Bronchial epithelial cell (primary cell): ENCODE data around the gene TECTA. TPM values are rescaled to one million over a fixed set of nuclear protein-coding genes. Genes with fewer than 3 reads are reported as not detected.

Experiments
- DNase-seq: peaks from one replicate; pipeline ENCODE4 v3.0.0-alpha.2; 2010; ENCODE audit warnings: low read depth
- FAIRE-seq: peaks from 2 replicates; lab custom pipeline; 2011; peaks lifted over from hg19 to GRCh38; lab: Jason Lieb, UNC
- H3K27me3 ChIP-seq: 2 replicates; pipeline ENCODE4 v1.5.1; 2011; ENCODE audit warnings: low read length; ENCODE audit not compliant: control insufficient read depth, insufficient read depth
- H3K36me3 ChIP-seq: 2 replicates; pipeline ENCODE4 v1.5.1; 2011; ENCODE audit warnings: low read length; ENCODE audit not compliant: control insufficient read depth, insufficient read depth
- H3K4me3 ChIP-seq: 2 replicates; pipeline ENCODE4 v1.5.1; 2011; ENCODE audit warnings: mild to moderate bottlenecking, low read depth, low read length, control low read depth
- CTCF ChIP-seq: IDR thresholded peaks from 2 replicates; pipeline ENCODE4 v1.5.1; 2011; ENCODE audit warnings: mild to moderate bottlenecking, moderate library complexity, low read length, control low read depth, inconsistent platforms; ENCODE audit not compliant: insufficient read depth, severe bottlenecking
- total RNA-seq: library from RNA; depleted of rRNA; stranded (reverse); fragments of >200 nt; gene quantifications from 2 replicates; pipeline ENCODE4 v1.2.1, GENCODE V29; 2014

The TECTA gene
- total RNA-seq, 1 donor from 2014 or later, result under 0.01 TPM

DNA sequence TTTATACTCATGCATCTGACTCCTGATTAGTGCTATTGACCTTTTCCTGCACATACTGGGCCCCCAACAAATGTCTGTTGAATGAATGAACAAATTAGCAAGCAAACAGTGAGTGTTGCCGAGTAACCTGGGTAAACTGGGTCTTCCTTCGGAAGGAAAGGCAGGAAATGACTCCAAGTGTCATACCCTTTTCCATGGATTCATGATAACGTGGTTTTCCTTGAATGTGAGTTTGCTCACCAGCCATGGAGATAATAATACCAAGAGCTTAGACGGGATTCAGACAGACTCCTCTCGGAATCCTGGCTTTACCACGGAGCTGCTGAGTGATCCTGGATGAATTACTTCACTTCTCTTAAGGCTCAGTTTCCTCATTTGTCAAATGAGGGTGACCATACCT lies 16.7 kb downstream of the TECTA start:
- Histone ChIP-seq H3K27me3 (no peaks in the 10 kb centered on the region), H3K4me3 (no peak overlapping the region), H3K36me3 (no peaks in the 10 kb centered on the region)
- DNase-seq (no peak), FAIRE-seq (no peak)
- no peak for TF ChIP-seq CTCF

DNA sequence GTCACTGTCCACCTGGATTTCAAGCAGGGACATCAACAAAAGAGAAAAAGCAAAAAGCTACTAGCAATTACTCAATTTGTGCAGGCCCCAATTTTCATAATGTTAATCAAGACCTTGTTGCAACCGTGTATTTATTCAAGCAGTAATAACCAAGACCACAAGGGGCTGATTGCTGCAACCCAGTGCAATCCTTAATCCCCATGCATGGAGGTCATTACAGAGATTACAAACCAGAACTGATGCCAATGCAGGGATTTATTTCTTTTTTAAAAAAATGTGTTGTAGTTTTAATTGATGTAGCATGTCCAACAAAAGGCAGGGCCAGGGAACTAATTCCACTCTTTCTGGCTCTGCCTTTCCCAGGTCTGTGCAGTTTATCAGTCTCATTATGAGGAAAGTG lies 18.4 kb downstream of the TECTA start:
- Histone ChIP-seq H3K36me3 (no peaks in the 10 kb centered on the region), H3K27me3 (no peaks in the 10 kb centered on the region), H3K4me3 (no peak overlapping the region)
- DNase-seq (no peak), FAIRE-seq (no peak)
- TF ChIP-seq CTCF, result no peak

GRCh38 chr11:121122328-121122727 lies 21.3 kb downstream of the TECTA start:
- no peaks in the 10 kb centered on the region for H3K27me3 ChIP-seq
- no peak for FAIRE-seq
- no peaks in the 10 kb centered on the region for H3K36me3 ChIP-seq

GRCh38 chr11:121123496-121124069 lies 22.5 kb downstream of the TECTA start:
- no peak for TF ChIP-seq CTCF
- FAIRE-seq (no peak), DNase-seq (no peak)
- Histone ChIP-seq H3K36me3 (no peaks in the 10 kb centered on the region), H3K27me3 (no peaks in the 10 kb centered on the region), H3K4me3 (no peak overlapping the region)

More at GRCh38 chr11:121122328-121122727, 21.3 kb downstream of the TECTA start:
- no peak for TF ChIP-seq CTCF
- DNase-seq, result no peak
- no peak overlapping the region for H3K4me3 ChIP-seq

- FAIRE-seq, result no peak
- Histone ChIP-seq H3K36me3 (no peaks in the 10 kb centered on the region), H3K27me3 (no peaks in the 10 kb centered on the region), H3K4me3 (no peak overlapping the region)
- DNase-seq, result no peak
- TF ChIP-seq CTCF, result no peak
Measured at GRCh38 chr11:121127809-121128208, 26.8 kb downstream of the TECTA start.
